ENCODE results near the gene KATNAL1. TPM values are rescaled to one million over a fixed set of nuclear protein-coding genes. Genes with fewer than 3 reads are reported as not detected.

Gene KATNAL1
- total and polyA plus RNA-seq, 8 donors: 1.2 to 24.2 (median 4.2) TPM

- 63 to 78% (median 74%) methylated on average over 16 to 17 of the region's 17 CpGs for WGBS, 5 donors
Observed at GRCh38 chr13:30354493-30355383, 47.4 kb upstream of the KATNAL1 start.

GRCh38 chr13:30353471-30354215 lies 46.3 kb upstream of the KATNAL1 start:
- DNase-seq: no peak
- Histone ChIP-seq H3K27ac (no peak overlapping the region), H3K9me3 (peaks cover 0 to 10% (median 3%) of the 10 kb centered on the region in 4 donors), H3K4me1 (peaks cover 0 to 10% (median 4%) of the 10 kb centered on the region in 4 donors), H3K27me3 (no peaks in the 10 kb centered on the region), H3K36me3 (no peaks in the 10 kb centered on the region), H3K4me3 (no peak overlapping the region)
- intact Hi-C loops (cut with DNase I; ENCODE audit: low total_unique reads): no loop called here
- no peak for TF ChIP-seq POLR2AphosphoS5 (IDR thresholded peaks at IDR 0.05)
- TF ChIP-seq, protein P1, sequence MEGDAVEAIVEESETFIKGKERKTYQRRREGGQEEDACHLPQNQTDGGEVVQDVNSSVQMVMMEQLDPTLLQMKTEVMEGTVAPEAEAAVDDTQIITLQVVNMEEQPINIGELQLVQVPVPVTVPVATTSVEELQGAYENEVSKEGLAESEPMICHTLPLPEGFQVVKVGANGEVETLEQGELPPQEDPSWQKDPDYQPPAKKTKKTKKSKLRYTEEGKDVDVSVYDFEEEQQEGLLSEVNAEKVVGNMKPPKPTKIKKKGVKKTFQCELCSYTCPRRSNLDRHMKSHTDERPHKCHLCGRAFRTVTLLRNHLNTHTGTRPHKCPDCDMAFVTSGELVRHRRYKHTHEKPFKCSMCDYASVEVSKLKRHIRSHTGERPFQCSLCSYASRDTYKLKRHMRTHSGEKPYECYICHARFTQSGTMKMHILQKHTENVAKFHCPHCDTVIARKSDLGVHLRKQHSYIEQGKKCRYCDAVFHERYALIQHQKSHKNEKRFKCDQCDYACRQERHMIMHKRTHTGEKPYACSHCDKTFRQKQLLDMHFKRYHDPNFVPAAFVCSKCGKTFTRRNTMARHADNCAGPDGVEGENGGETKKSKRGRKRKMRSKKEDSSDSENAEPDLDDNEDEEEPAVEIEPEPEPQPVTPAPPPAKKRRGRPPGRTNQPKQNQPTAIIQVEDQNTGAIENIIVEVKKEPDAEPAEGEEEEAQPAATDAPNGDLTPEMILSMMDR (IDR thresholded peaks at IDR 0.05): no peak
- TF ChIP-seq EP300 (IDR thresholded peaks at IDR 0.05): no peak
- no peak for TF ChIP-seq POLR2A (IDR thresholded peaks at IDR 0.05)
- WGBS, 5 donors: 62 to 69% (median 67%) methylated on average over 4 of the region's 4 CpGs

More at GRCh38 chr13:30354493-30355383, 47.4 kb upstream of the KATNAL1 start:
- no peak overlapping the region for H3K27ac ChIP-seq
- no peak overlapping the region for H3K4me3 ChIP-seq
- no peaks in the 10 kb centered on the region for H3K36me3 ChIP-seq
- H3K27me3 ChIP-seq: no peaks in the 10 kb centered on the region
- intact Hi-C loops (cut with DNase I; ENCODE audit: low total_unique reads): no loop called here
- peaks cover 0 to 10% (median 4%) of the 10 kb centered on the region in 4 donors for H3K4me1 ChIP-seq
- TF ChIP-seq POLR2A (IDR thresholded peaks at IDR 0.05): no peak
- TF ChIP-seq, protein P1 (IDR thresholded peaks at IDR 0.05): no peak
- H3K9me3 ChIP-seq: peaks cover 0 to 10% (median 3%) of the 10 kb centered on the region in 4 donors
- no peak for DNase-seq

DNA sequence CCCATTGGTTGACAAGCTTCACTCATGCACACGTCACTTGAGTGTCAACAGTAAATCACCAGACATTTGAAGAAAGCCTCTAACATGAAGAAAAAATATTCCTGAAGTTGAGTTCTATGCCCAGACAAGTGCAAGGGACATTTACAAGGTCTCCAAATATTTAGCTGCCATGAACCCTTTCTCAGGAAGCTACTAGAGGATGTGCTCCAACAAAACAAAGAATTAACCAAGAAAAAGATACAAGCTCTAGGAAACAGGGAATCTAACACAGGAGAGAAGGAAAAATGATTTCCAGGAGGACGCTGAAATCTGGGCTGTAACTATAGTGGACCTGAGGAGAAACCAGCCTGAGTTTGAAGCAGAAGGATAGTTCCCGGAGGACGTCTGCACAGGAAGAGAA lies 45.7 kb upstream of the KATNAL1 start:
- no peaks in the 10 kb centered on the region for H3K27me3 ChIP-seq
- 86 to 93% (median 90%) methylated on average over 4 of the region's 4 CpGs for WGBS, 5 donors
- H3K4me3 ChIP-seq: no peak overlapping the region
- intact Hi-C loops (cut with DNase I; ENCODE audit: low total_unique reads): no loop called here
- TF ChIP-seq EP300 (IDR thresholded peaks at IDR 0.05) (no peak), POLR2AphosphoS5 (IDR thresholded peaks at IDR 0.05) (no peak), POLR2A (IDR thresholded peaks at IDR 0.05) (no peak)
- TF ChIP-seq, protein P1 (IDR thresholded peaks at IDR 0.05): no peak
- no peaks in the 10 kb centered on the region for H3K36me3 ChIP-seq
- H3K4me1 ChIP-seq: peaks cover 0 to 10% (median 4%) of the 10 kb centered on the region in 4 donors
- DNase-seq: no peak
- no peak overlapping the region for H3K27ac ChIP-seq
- peaks cover 0 to 10% (median 3%) of the 10 kb centered on the region in 4 donors for H3K9me3 ChIP-seq

GRCh38 chr13:30352121-30352520 lies 44.8 kb upstream of the KATNAL1 start:
- WGBS, 5 donors: 80 to 98% (median 93%) methylated on average over 2 of the region's 2 CpGs
- Histone ChIP-seq H3K4me3 (no peak overlapping the region), H3K4me1 (peaks cover 0 to 10% (median 4%) of the 10 kb centered on the region in 4 donors), H3K9me3 (peaks cover 0 to 10% (median 3%) of the 10 kb centered on the region in 4 donors), H3K27ac (no peak overlapping the region), H3K36me3 (no peaks in the 10 kb centered on the region), H3K27me3 (no peaks in the 10 kb centered on the region)
- TF ChIP-seq POLR2A (IDR thresholded peaks at IDR 0.05) (no peak), EP300 (IDR thresholded peaks at IDR 0.05) (no peak)
- TF ChIP-seq, protein P1 (IDR thresholded peaks at IDR 0.05): no peak
- no peak for DNase-seq
- intact Hi-C loops (cut with DNase I; ENCODE audit: low total_unique reads): no loop called here
